ENCODE results near the gene TSTD2.

Gene TSTD2

GRCh38 chr9:97561501-97561900, 71.7 kb downstream of the TSTD2 start:
- ChIA-PET CTCF (interaction anchor here (0.9 to 8.0 kb wide), 6 partner anchors 9 to 93 kb away, joined by 3 to 34 read pairs (median 4); no protein-coding TSS in a partner anchor), POLR2A (no interaction called here)
- DNase-seq (ENCODE audit: extremely low spot score) = no peak
- TF ChIP-seq CTCF (IDR thresholded peaks at IDR 0.05; ENCODE audit: control extremely low read depth, extremely low read depth, low read depth, missing control alignments) = no peak

GRCh38 chr9:97560851-97561250, 72.3 kb downstream of the TSTD2 start:
- ChIA-PET CTCF (interaction anchor here (0.7 to 8.0 kb wide), 7 partner anchors 9 to 92 kb away, joined by 3 to 34 read pairs (median 3); no protein-coding TSS in a partner anchor), POLR2A (no interaction called here)
- no peak for DNase-seq (ENCODE audit: extremely low spot score)
- no peak for TF ChIP-seq CTCF (IDR thresholded peaks at IDR 0.05; ENCODE audit: control extremely low read depth, extremely low read depth, low read depth, missing control alignments)

- CTCF ChIA-PET = interaction anchor here (1.6 to 8.0 kb wide), 2 partner anchors 23 to 38 kb away, joined by 5 to 34 read pairs; no protein-coding TSS in a partner anchor
- no peak for DNase-seq (ENCODE audit: extremely low spot score)
- no peak for TF ChIP-seq CTCF (IDR thresholded peaks at IDR 0.05; ENCODE audit: control extremely low read depth, extremely low read depth, low read depth, missing control alignments)
- POLR2A ChIA-PET = no interaction called here
Measured at GRCh38 chr9:97560154-97560553, 73.0 kb downstream of the TSTD2 start.

GRCh38 chr9:97559111-97559514, 74.1 kb downstream of the TSTD2 start:
- CTCF ChIA-PET = interaction anchor here (2.1 to 8.0 kb wide), 3 partner anchors 8 to 90 kb away, joined by 6 to 34 read pairs (median 20); no protein-coding TSS in a partner anchor
- TF ChIP-seq CTCF (IDR thresholded peaks at IDR 0.05; ENCODE audit: control extremely low read depth, extremely low read depth, low read depth, missing control alignments) = no peak
- POLR2A ChIA-PET = no interaction called here
- peak; percentile 80 for DNase-seq (ENCODE audit: extremely low spot score)

GRCh38 chr9:97558701-97559101, 74.5 kb downstream of the TSTD2 start:
- peak; percentile 46 for DNase-seq (ENCODE audit: extremely low spot score)
- ChIA-PET POLR2A (no interaction called here), CTCF (interaction anchor here (1.0 to 8.0 kb wide), 4 partner anchors 9 to 90 kb away, joined by 3 to 34 read pairs (median 13); no protein-coding TSS in a partner anchor)
- no peak for TF ChIP-seq CTCF (IDR thresholded peaks at IDR 0.05; ENCODE audit: control extremely low read depth, extremely low read depth, low read depth, missing control alignments)

GRCh38 chr9:97557606-97558095, 75.5 kb downstream of the TSTD2 start:
- no peak for TF ChIP-seq CTCF (IDR thresholded peaks at IDR 0.05; ENCODE audit: control extremely low read depth, extremely low read depth, low read depth, missing control alignments)
- no peak for DNase-seq (ENCODE audit: extremely low spot score)
- ChIA-PET POLR2A (no interaction called here), CTCF (interaction anchor here (1.0 to 8.0 kb wide), 6 partner anchors 10 to 89 kb away, joined by 3 to 34 read pairs (median 5); no protein-coding TSS in a partner anchor)
